Sciatic nerve (tissue), 2 donors: ENCODE results near the gene TST. TPM values are rescaled to one million over a fixed set of nuclear protein-coding genes. Genes with fewer than 3 reads are reported as not detected.

Experiments used
- ATAC-seq: fragments of 200-7000 bp; cut with Tn5 transposase; one replicate; pipeline ENCODE4 v1.9.1; 2020; ENCODE audit warnings: mild to moderate bottlenecking, moderate library complexity
- DNase-seq: peaks from one replicate; pipeline ENCODE4 v3.0.0-alpha.2; 2020; ENCODE audit warnings: low spot score
- intact Hi-C: fragments of 100-400 bp; cut with DNase I; formaldehyde crosslinking; loops from one replicate; pipeline ENCODE4 v1.14.2; 2022
- total RNA-seq: library from RNA; stranded (reverse); fragmentation: NEBNext Ultra II Directional; extraction: Animal tissue kit (Norgen Biotek cat#: 25700); gene quantifications from one replicate; pipeline ENCODE4 v1.2.1, GENCODE V29; 2021
- donor health status: DM: no; HTN: no; CAD: no.
- donor health status: DM: no; HTN: no; CAD: no.

TST gene
- total RNA-seq: 20.6 TPM

GRCh38 chr22:37019309-37020191 lies at the start of gene TST, which contains the start of gene MPST:
Gene TST, minus strand, starts transcription at chr22:37019447. Its CDS starts 715 bp downstream, at chr22:37018732.
Gene MPST, plus strand, starts transcription at chr22:37019742. Its CDS starts 95 bp downstream, at chr22:37019837.
- intact Hi-C loops: no loop called here
- peak; percentile 85 for ATAC-seq
- DNase-seq: peak; percentile 86

- ATAC-seq (no peak), DNase-seq (no peak)
- intact Hi-C loops: no loop called here
Measured at GRCh38 chr22:37068859-37069258, 49.6 kb upstream of the TST start.

- DNase-seq: no peak
Measured at GRCh38 chr22:37067428-37067827, 48.2 kb upstream of the TST start.

GRCh38 chr22:37065961-37066360 lies 46.7 kb upstream of the TST start:
- DNase-seq (no peak), ATAC-seq (no peak)
- intact Hi-C loops: no loop called here

More at GRCh38 chr22:37067428-37067827, 48.2 kb upstream of the TST start:
- ATAC-seq: no peak
- intact Hi-C loops: no loop called here

- no peak for DNase-seq
- intact Hi-C loops: no loop called here
- ATAC-seq: no peak
Measured at GRCh38 chr22:37065180-37065579, 45.9 kb upstream of the TST start.

GRCh38 chr22:37064553-37064952 lies 45.3 kb upstream of the TST start:
- ATAC-seq (no peak), DNase-seq (no peak)
- intact Hi-C loops: no loop called here

- ATAC-seq (no peak), DNase-seq (no peak)
- intact Hi-C loops: no loop called here
Measured at GRCh38 chr22:37063431-37064420, 44.5 kb upstream of the TST start.

GRCh38 chr22:37062702-37063381 lies 43.6 kb upstream of the TST start:
- ATAC-seq (no peak), DNase-seq (no peak)
- intact Hi-C loops: no loop called here

GRCh38 chr22:37062376-37062675 lies 43.1 kb upstream of the TST start:
- ATAC-seq (no peak), DNase-seq (no peak)
- intact Hi-C loops: no loop called here

GRCh38 chr22:37061611-37062375 lies 42.5 kb upstream of the TST start:
- ATAC-seq (no peak), DNase-seq (no peak)
- intact Hi-C loops: no loop called here

GRCh38 chr22:37060801-37061610 lies 41.8 kb upstream of the TST start:
- no peak for DNase-seq
- no peak for ATAC-seq
- intact Hi-C loops: no loop called here

- intact Hi-C loops: no loop called here
- DNase-seq: no peak
- ATAC-seq: no peak
Measured at GRCh38 chr22:37059876-37060449, 40.7 kb upstream of the TST start.

GRCh38 chr22:37058917-37059701 lies 39.9 kb upstream of the TST start:
- DNase-seq (no peak), ATAC-seq (no peak)
- intact Hi-C loops: no loop called here

- DNase-seq: no peak
- ATAC-seq: no peak
- intact Hi-C loops: no loop called here
Measured at GRCh38 chr22:37057796-37058510, 38.7 kb upstream of the TST start.

GRCh38 chr22:37057226-37057625 lies 38.0 kb upstream of the TST start:
- ATAC-seq: no peak

GRCh38 chr22:37056246-37056645 lies 37.0 kb upstream of the TST start:
- no peak for DNase-seq
- ATAC-seq: no peak
- intact Hi-C loops: no loop called here

More at GRCh38 chr22:37057226-37057625, 38.0 kb upstream of the TST start:
- intact Hi-C loops: no loop called here
- DNase-seq: no peak
